ENCODE results near the gene NFIA.

Gene NFIA

GRCh38 chr1:61337981-61338848 lies 255.9 kb downstream of the NFIA start:
- Histone ChIP-seq H3K4me3 (ENCODE audit: low read length) (no peak overlapping the region), H3K9me3 (replicated peaks; ENCODE audit: insufficient read depth, low read length) (no peaks in the 10 kb centered on the region), H3K9me2 (replicated peaks; ENCODE audit: insufficient read depth, low read length) (no peaks in the 10 kb centered on the region), H3K79me2 (ENCODE audit: low read length) (no peaks in the 10 kb centered on the region), H3K27me3 (replicated peaks; ENCODE audit: insufficient read depth, low read length) (no peaks in the 10 kb centered on the region), H3K9ac (ENCODE audit: low read length) (no peak overlapping the region), H3K4me2 (ENCODE audit: low read depth, low read length) (no peak overlapping the region), H3F3A (ENCODE audit: insufficient read depth, low read length) (no peaks in the 10 kb centered on the region), H3K27ac (ENCODE audit: low read length) (no peak overlapping the region), H4K20me1 (ENCODE audit: insufficient read depth, low read length) (no peaks in the 10 kb centered on the region), H3K4me1 (ENCODE audit: low read length) (no peaks in the 10 kb centered on the region), H2AFZ (ENCODE audit: low read length) (no peak overlapping the region), H3K36me3 (replicated peaks; ENCODE audit: insufficient read depth, low read length) (no peaks in the 10 kb centered on the region)
- DNase-seq, result no peak
- TF ChIP-seq CTCF (IDR thresholded peaks at IDR 0.05; ENCODE audit: low read length) (peak; percentile 57), EZH2phosphoT487 (IDR thresholded peaks at IDR 0.05; ENCODE audit: low read length) (no peak), EZH2 (optimal IDR thresholded peaks at IDR 0.05; ENCODE audit: low read depth, low read length) (no peak)

GRCh38 chr1:61338899-61339298 lies 256.5 kb downstream of the NFIA start:
- Histone ChIP-seq H3K9ac (ENCODE audit: low read length) (no peak overlapping the region), H3K9me2 (replicated peaks; ENCODE audit: insufficient read depth, low read length) (no peaks in the 10 kb centered on the region), H3K4me1 (ENCODE audit: low read length) (no peaks in the 10 kb centered on the region), H3K9me3 (replicated peaks; ENCODE audit: insufficient read depth, low read length) (no peaks in the 10 kb centered on the region), H3K27me3 (replicated peaks; ENCODE audit: insufficient read depth, low read length) (no peaks in the 10 kb centered on the region), H4K20me1 (ENCODE audit: insufficient read depth, low read length) (no peaks in the 10 kb centered on the region), H3K4me3 (ENCODE audit: low read length) (no peak overlapping the region), H2AFZ (ENCODE audit: low read length) (no peak overlapping the region), H3K4me2 (ENCODE audit: low read depth, low read length) (no peak overlapping the region), H3K79me2 (ENCODE audit: low read length) (no peaks in the 10 kb centered on the region), H3K36me3 (replicated peaks; ENCODE audit: insufficient read depth, low read length) (no peaks in the 10 kb centered on the region), H3F3A (ENCODE audit: insufficient read depth, low read length) (no peaks in the 10 kb centered on the region), H3K27ac (ENCODE audit: low read length) (no peak overlapping the region)
- DNase-seq, result no peak
- TF ChIP-seq EZH2phosphoT487 (IDR thresholded peaks at IDR 0.05; ENCODE audit: low read length), result no peak
- TF ChIP-seq CTCF (IDR thresholded peaks at IDR 0.05; ENCODE audit: low read length), result no peak
- TF ChIP-seq EZH2 (optimal IDR thresholded peaks at IDR 0.05; ENCODE audit: low read depth, low read length), result no peak

GRCh38 chr1:61341426-61341825 lies 259.1 kb downstream of the NFIA start:
- Histone ChIP-seq H3K27me3 (replicated peaks; ENCODE audit: insufficient read depth, low read length) (no peaks in the 10 kb centered on the region), H3K4me3 (ENCODE audit: low read length) (no peak overlapping the region), H3K9me2 (replicated peaks; ENCODE audit: insufficient read depth, low read length) (no peaks in the 10 kb centered on the region), H3K4me1 (ENCODE audit: low read length) (no peaks in the 10 kb centered on the region), H3K79me2 (ENCODE audit: low read length) (no peaks in the 10 kb centered on the region), H4K20me1 (ENCODE audit: insufficient read depth, low read length) (no peaks in the 10 kb centered on the region), H3K9ac (ENCODE audit: low read length) (no peak overlapping the region), H3K36me3 (replicated peaks; ENCODE audit: insufficient read depth, low read length) (no peaks in the 10 kb centered on the region), H3K27ac (ENCODE audit: low read length) (no peak overlapping the region), H3F3A (ENCODE audit: insufficient read depth, low read length) (no peaks in the 10 kb centered on the region), H2AFZ (ENCODE audit: low read length) (no peak overlapping the region), H3K4me2 (ENCODE audit: low read depth, low read length) (no peak overlapping the region), H3K9me3 (replicated peaks; ENCODE audit: insufficient read depth, low read length) (no peaks in the 10 kb centered on the region)
- DNase-seq, result no peak
- TF ChIP-seq EZH2phosphoT487 (IDR thresholded peaks at IDR 0.05; ENCODE audit: low read length), result no peak
- no peak for TF ChIP-seq CTCF (IDR thresholded peaks at IDR 0.05; ENCODE audit: low read length)
- TF ChIP-seq EZH2 (optimal IDR thresholded peaks at IDR 0.05; ENCODE audit: low read depth, low read length), result no peak
